Activated T-helper 1 cell treated with anti-CD3 and anti-CD28 coated beads, Interleukin-2, amount 50 U/mL, for 16 hours (primary cell): ENCODE results near the gene SLC12A6.
A peak's percentile ranks its signal among the peaks of the same experiment; 100 is the strongest.
"Not testable (repeated sequence)": the region's sequence is repeated elsewhere in the genome, so short reads cannot be mapped to it uniquely, and the experiment has no call there.

ENCODE experiments used
- DNase-seq, 2 donors: peaks; one replicate each; pipeline ENCODE4 v3.0.0-alpha.2; 2020; ENCODE audit warnings: low read depth in 1 of 2, low spot score in 1 of 2

Gene SLC12A6

DNA sequence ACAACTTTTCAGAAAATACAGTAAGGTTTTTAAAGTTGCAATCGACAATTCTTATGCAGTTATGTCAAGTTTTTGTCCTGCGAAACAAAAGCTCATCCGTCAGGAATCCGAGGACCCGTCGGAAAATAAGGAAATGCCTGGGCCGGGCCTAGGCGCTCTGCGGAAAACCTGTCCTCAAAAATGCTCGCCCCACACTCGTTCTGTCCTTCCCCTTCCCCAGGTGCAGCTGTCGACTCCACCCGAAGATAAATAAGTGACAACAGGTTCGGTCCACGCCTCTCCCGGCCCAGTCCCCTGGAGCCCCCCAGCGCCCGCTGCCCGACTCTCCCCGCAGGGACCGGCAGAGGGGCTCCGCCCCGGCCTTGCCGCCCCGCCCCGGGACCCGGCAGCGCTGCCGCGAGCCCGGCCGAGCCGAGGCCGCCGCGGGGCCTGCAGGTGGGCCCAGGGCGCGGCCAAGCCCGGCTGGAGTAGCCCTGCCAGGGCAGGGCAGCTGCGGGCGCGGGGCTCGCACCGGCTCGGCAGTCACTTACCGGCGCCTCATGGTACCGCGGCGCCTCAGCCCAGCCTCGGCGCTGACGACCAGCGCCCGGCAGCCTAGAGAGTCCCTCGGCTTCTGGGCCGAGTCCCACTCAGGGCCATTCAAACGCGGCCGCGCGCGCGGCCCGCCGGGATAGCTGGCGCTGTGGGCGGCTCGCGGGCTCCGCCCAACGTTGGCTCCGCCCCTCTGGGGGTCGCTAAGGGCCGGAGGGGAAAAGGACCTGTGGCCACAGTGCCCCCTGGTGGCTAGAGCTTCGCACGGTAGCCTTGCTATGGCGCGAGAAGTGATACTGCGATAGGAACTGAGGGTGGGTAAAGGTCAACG is 127.9 kb downstream of the SLC12A6 start, which contains the start of gene KATNBL1:
TSS of gene KATNBL1 (minus strand) at position 676 of the 862 bp plus-strand sequence. CDS start 46,420 bp downstream, outside the sequence.
- peak; percentile 94 to 95 for DNase-seq

DNA sequence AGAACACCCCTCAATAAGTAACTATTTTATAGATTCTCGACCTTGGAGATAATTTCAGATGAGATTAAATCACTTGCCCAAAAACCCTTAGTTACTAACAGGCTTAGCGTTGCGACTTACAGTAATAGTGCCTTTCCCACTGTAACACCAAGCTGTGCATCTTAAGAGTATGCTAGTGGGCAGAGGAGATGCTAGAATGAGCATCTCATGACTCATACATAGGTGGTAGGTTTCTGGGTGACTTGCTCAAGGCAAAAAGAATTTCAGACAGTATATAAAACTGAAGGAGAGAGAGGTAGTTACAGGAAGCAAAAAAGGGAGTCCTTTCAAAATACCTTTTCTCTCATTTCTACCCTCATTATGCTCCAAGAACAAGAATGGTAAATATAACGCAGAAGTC is 131.6 kb downstream of the SLC12A6 start:
- no peak for DNase-seq

DNA sequence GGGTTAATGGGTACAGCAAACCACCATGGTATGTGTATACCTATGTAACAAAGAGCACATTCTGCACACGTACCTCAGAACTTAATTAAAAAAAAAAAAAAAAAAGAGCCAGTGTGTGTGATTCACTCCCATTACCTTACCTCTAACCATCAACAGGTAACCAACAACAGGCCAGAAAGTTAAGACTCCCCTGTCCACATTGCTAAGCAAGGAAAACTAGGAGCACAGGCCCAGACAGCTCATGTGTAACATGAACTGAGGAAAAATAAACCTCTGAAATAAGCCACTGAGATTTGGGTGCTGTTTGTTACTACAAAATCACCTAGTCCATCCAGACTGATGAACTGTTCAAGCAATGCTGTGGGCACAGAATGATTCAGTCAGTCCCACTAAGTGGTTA is 133.6 kb downstream of the SLC12A6 start:
- no peak for DNase-seq

DNA sequence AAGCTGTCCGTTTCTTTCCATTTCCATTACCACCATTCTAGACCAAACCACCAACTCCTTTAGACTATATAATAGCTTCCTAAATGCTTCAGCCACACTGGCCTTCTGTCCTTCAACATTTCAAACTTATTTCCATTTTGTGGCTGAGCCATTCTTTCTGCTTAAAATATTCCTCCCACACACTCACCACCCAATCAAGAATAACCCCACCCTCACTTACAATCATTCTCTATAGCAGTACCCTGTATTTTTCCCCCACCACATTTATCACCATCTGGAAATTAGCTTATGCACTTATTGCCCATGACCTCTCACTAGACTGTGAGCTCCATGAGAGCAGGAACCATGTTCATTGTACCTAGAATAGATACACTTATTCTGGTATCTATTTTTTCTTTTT is 134.3 kb downstream of the SLC12A6 start:
- DNase-seq, result no peak

DNA sequence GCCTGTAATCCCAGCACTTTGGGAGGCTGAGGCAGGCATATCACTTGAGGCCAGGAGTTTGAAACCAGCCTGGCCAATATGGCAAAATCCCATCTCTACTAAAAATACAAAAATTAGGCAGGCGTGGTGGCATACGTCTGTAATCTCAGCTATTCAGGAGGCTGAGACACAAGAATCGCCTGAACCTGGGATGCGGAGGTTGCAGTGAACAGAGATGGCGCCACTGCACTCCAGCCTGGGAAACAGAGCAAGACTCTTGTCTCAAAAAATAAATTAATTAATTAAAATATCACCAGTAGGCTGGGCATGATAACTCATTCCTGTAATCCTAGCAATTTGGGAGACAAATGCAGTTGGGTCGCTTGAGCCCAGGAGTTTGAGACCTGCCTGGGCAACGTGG is 144.3 kb downstream of the SLC12A6 start:
- not testable (repeated sequence) for DNase-seq

DNA sequence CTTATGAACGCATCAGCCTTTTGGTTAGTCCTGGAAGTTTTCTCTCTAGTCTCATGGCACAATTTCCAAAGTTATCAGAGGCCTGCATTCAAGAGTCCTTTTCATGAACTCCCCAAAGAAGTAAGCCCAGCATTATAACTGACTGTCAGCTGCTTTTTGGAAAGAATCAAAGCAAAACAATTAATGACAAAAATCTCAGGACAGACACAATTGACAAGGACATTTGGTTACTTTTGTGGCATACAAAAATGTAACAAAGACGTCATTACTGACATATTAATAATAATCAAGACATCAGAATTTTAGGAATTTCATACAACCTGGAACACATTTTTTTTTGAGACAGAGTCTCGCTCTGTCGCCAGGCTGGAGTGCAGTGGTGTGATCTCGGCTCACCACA is 148.9 kb downstream of the SLC12A6 start:
- DNase-seq, result no peak

DNA sequence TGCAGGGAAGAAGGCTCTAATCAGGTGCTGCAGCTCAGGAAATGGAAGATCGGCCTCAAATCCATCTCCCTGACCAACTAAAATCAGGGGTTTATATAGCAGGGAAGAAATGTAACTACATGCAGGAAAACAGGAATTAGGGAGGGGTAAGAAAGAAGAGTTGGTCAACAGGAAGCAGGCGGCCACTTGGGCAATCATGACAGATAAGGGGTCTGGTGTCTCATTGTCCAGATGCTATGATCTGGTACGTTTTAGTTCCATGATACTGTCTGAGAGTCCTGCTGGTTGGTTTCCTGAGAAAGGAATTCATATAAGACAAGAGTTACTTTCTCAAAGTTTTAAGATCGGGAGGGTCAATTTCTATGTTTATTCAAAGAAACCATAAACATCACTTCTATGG is 151.9 kb downstream of the SLC12A6 start:
- no peak for DNase-seq

DNA sequence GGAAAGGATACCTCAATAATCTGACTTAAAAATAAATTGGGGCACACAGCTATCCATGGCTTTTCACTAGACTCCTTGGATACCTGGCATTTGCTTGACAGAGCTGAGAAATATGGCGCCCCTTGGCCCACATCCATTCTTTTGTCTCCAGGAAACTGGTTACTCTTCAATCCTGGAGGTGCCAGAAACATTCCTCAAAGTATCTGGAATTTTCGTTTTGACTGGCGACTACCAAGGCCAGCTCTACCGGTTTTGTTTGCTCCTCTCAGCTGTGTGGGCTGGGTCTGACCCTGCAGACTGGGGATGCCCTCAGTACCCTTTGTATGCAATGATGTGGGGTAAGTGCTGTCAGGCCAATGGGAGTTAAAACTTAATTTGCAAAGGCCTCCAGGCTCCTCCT is 154.6 kb downstream of the SLC12A6 start:
- DNase-seq, result no peak
